Suprapubic skin (tissue), 4 donors: Measurements from ENCODE around the gene L3MBTL4.

ENCODE experiments used
- CTCF ChIP-seq, 2 donors: fragments of 200-600 bp in 1 of 2; fragments of 450-650 bp in 1 of 2; sonication (generic) in 1 of 2; IDR thresholded peaks; one replicate each; pipeline ENCODE4 v1.5.1; 2016 to 2019; ENCODE audit warnings: antibody characterized with exemption in 2 of 2, mild to moderate bottlenecking in 1 of 2, moderate library complexity in 1 of 2
- POLR2A ChIP-seq, 2 donors: fragments of 450-650 bp; IDR thresholded peaks; one replicate each; pipeline ENCODE4 v1.6.1; 2017; ENCODE audit warnings: antibody characterized with exemption in 2 of 2, mild to moderate bottlenecking in 2 of 2, moderate library complexity in 2 of 2
- POLR2AphosphoS5 ChIP-seq, 3 donors: sonication (generic); formaldehyde crosslinking; IDR thresholded peaks; one replicate each; pipeline ENCODE4 v1.6.1; 2017; ENCODE audit warnings: antibody characterized with exemption in 3 of 3

- no peak for TF ChIP-seq CTCF (IDR thresholded peaks at IDR 0.05)
- TF ChIP-seq POLR2AphosphoS5 (IDR thresholded peaks at IDR 0.05) = no peak
- TF ChIP-seq POLR2A (IDR thresholded peaks at IDR 0.05) = no peak
These were observed 206.8 kb downstream of the L3MBTL4 start for GRCh38 chr18:6207941-6208340.
